Measurements from ENCODE around the gene GPR143. TPM values are rescaled to one million over a fixed set of nuclear protein-coding genes. Genes with fewer than 3 reads are reported as not detected.

GPR143 gene
- total RNA-seq, 1 donor from 2014 or later, result not detected

GRCh38 chrX:9682456-9682855 is 83.2 kb downstream of the GPR143 start:
- Histone ChIP-seq H3K9me3 (no peaks in the 10 kb centered on the region), H3K36me3 (no peaks in the 10 kb centered on the region), H3K27ac (no peak overlapping the region), H3K4me3 (no peak overlapping the region), H3K27me3 (no peaks in the 10 kb centered on the region), H3K4me1 (no peaks in the 10 kb centered on the region)
- DNase-seq (ENCODE audit: extremely low spot score in 2 of 2), result no peak
- TF ChIP-seq POLR2AphosphoS5 (IDR thresholded peaks at IDR 0.05; ENCODE audit: insufficient read depth in 1 of 2, low read depth in 1 of 2), result no peak
- no peak for TF ChIP-seq CTCF (IDR thresholded peaks at IDR 0.05)
- TF ChIP-seq POLR2A (IDR thresholded peaks at IDR 0.05), result no peak
- intact Hi-C loops (cut with DNase I), result loop anchor here (5.0 kb wide), 1 partner anchor 210 kb away; no protein-coding TSS in a partner anchor

DNA sequence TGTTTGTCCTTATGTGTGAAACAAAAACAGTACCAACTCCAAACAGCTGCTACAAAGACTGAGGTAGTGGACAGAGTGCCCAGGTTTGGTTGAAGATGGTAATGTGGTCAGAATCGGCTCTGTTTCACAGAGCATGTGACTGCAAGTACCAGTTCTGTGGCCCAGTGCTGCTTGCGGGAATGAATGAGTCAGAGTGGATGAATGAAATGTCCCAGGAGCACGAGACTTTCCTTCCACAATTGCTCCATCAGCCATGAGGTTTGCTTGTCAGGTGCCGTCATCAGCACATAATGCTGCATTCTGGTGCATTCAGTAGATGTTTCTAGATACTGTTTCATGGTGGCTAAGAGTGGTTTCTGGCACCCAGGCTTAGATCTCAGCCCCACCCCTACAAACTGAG is 84.2 kb downstream of the GPR143 start:
- Histone ChIP-seq H3K4me3 (no peak overlapping the region), H3K36me3 (no peaks in the 10 kb centered on the region), H3K27ac (no peak overlapping the region), H3K4me1 (no peaks in the 10 kb centered on the region), H3K9me3 (no peaks in the 10 kb centered on the region), H3K27me3 (no peaks in the 10 kb centered on the region)
- no peak for DNase-seq (ENCODE audit: extremely low spot score in 2 of 2)
- TF ChIP-seq POLR2A (IDR thresholded peaks at IDR 0.05), result no peak
- no peak for TF ChIP-seq POLR2AphosphoS5 (IDR thresholded peaks at IDR 0.05; ENCODE audit: insufficient read depth in 1 of 2, low read depth in 1 of 2)
- no peak for TF ChIP-seq CTCF (IDR thresholded peaks at IDR 0.05)
- intact Hi-C loops (cut with DNase I), result loop anchor here (5.0 kb wide), 1 partner anchor 209 kb away; no protein-coding TSS in a partner anchor

DNA sequence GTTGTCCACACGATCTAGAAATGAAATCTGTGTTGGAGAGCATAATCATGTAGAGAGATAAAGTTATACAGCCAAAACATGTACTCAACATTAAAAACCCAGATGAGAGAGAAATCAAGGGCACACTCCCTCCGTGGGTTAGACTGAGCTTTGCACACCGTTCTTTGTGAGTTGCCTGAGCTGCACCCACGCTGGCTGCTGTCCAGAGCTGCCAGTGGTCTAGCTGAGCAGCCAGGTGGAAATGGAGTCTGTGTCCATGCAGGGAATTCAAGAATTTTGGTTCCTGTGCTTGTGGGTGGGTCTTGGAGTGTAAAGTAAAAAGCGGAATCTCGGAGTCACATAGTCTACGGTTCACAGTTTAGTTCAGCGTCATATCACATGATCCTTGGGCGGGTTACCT is 84.6 kb downstream of the GPR143 start:
- no peak for DNase-seq (ENCODE audit: extremely low spot score in 2 of 2)
- H3K27ac ChIP-seq, result no peak overlapping the region
- intact Hi-C loops (cut with DNase I), result loop anchor here (5.0 kb wide), 1 partner anchor 209 kb away; no protein-coding TSS in a partner anchor
- H3K9me3 ChIP-seq, result no peaks in the 10 kb centered on the region
- H3K4me3 ChIP-seq, result no peak overlapping the region
- H3K27me3 ChIP-seq, result no peaks in the 10 kb centered on the region
- H3K36me3 ChIP-seq, result no peaks in the 10 kb centered on the region
- no peak for TF ChIP-seq CTCF (IDR thresholded peaks at IDR 0.05)
- TF ChIP-seq POLR2A (IDR thresholded peaks at IDR 0.05), result no peak
- TF ChIP-seq POLR2AphosphoS5 (IDR thresholded peaks at IDR 0.05; ENCODE audit: insufficient read depth in 1 of 2, low read depth in 1 of 2), result no peak
- no peaks in the 10 kb centered on the region for H3K4me1 ChIP-seq

DNA sequence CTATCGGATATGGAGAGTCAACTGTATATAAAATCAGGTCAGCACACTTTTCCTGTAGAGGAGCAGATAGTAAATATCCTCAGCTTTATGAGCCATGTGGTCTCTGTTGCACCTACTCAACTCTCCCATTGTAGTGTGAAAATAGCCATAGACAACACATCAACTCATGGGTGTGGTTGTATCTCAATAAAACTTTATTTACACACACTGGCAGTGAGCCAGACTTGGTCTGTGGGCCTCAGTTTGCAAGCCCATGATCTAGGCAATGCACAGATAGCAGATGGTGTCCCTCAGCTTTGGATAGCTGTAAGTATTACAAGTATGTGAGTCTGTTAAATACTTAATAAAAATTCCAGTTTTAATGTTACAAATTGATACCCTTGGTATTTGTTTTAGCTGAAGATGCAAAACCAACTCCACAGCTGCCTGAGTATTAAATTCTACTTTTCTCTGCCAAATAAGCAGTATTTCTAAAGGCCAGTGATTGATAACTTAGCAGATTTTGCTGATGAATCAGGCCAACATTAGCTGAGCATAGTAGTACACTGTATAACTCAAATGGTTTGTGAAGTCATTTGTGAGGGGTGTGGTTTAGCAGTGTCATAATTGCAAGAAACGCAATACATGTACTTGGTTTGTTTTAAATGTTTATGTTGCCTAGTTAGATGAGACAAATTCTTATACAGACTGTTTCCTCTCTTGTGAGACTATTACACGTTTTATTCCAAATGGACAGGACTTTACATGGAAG is 87.3 kb downstream of the GPR143 start:
- no peak for TF ChIP-seq POLR2AphosphoS5 (IDR thresholded peaks at IDR 0.05; ENCODE audit: insufficient read depth in 1 of 2, low read depth in 1 of 2)
- TF ChIP-seq POLR2A (IDR thresholded peaks at IDR 0.05), result no peak
- no peak for TF ChIP-seq CTCF (IDR thresholded peaks at IDR 0.05)
- no peak overlapping the region for H3K27ac ChIP-seq
- H3K36me3 ChIP-seq, result no peaks in the 10 kb centered on the region
- no peaks in the 10 kb centered on the region for H3K9me3 ChIP-seq
- H3K4me3 ChIP-seq, result no peak overlapping the region
- no peak for DNase-seq (ENCODE audit: extremely low spot score in 2 of 2)
- H3K4me1 ChIP-seq, result no peaks in the 10 kb centered on the region
- intact Hi-C loops (cut with DNase I), result no loop called here
- no peaks in the 10 kb centered on the region for H3K27me3 ChIP-seq

GRCh38 chrX:9677098-9677739 is 88.4 kb downstream of the GPR143 start:
- no peaks in the 10 kb centered on the region for H3K36me3 ChIP-seq
- H3K27me3 ChIP-seq, result no peaks in the 10 kb centered on the region
- no peaks in the 10 kb centered on the region for H3K9me3 ChIP-seq
- no peaks in the 10 kb centered on the region for H3K4me1 ChIP-seq
- H3K4me3 ChIP-seq, result no peak overlapping the region
- no peak overlapping the region for H3K27ac ChIP-seq
- no peak for TF ChIP-seq CTCF (IDR thresholded peaks at IDR 0.05)
- no peak for TF ChIP-seq POLR2AphosphoS5 (IDR thresholded peaks at IDR 0.05; ENCODE audit: insufficient read depth in 1 of 2, low read depth in 1 of 2)
- TF ChIP-seq POLR2A (IDR thresholded peaks at IDR 0.05), result no peak
- intact Hi-C loops (cut with DNase I), result no loop called here
- no peak for DNase-seq (ENCODE audit: extremely low spot score in 2 of 2)
